Sigmoid colon (tissue), 4 donors: ENCODE results near the gene TUBAL3.

Experiments
- EP300 ChIP-seq, 4 donors: sonication (generic); formaldehyde crosslinking; IDR thresholded peaks; one replicate each; pipeline ENCODE4 v1.6.1; 2017; ENCODE audit warnings: antibody characterized with exemption in 4 of 4
- POLR2A ChIP-seq, 2 donors: fragments of 450-650 bp; IDR thresholded peaks; one replicate each; pipeline ENCODE4 v1.6.1; 2016; ENCODE audit warnings: antibody characterized with exemption in 2 of 2, mild to moderate bottlenecking in 2 of 2, moderate library complexity in 2 of 2
- POLR2AphosphoS5 ChIP-seq, 4 donors: sonication (generic); formaldehyde crosslinking; IDR thresholded peaks; one replicate each; pipeline ENCODE4 v1.6.1; 2017; ENCODE audit warnings: antibody characterized with exemption in 4 of 4
- TF ChIP-seq, protein P1 (sequence below), 4 experiments: fragments of 450-650 bp in 3 of 4; fragments of 200-600 bp in 1 of 4; IDR thresholded peaks; one replicate each; pipeline ENCODE4 v1.5.1; 2016 to 2019; ENCODE audit warnings: antibody characterized with exemption in 4 of 4, mild to moderate bottlenecking in 3 of 4, moderate library complexity in 2 of 4

DNA sequence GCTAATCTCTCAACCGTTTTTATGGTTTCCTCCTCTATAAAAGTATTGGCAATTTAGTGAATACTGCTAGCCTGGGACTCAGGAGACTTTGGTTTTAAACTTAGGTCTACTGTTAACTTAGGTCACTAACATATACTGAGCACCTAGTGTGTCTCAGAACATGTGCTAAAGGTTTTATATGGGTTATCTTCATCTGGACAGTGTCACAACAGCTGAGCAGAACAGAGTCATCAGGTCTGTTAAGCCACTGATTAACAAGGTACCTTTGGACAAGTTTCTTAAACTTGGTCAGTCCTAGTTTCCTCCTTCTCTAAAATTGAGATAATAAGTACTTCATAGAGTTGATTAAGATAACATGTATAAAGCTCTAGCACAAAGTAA lies 38.4 kb upstream of the TUBAL3 start:
- TF ChIP-seq EP300 (IDR thresholded peaks at IDR 0.05) (no peak), POLR2A (IDR thresholded peaks at IDR 0.05) (no peak), POLR2AphosphoS5 (IDR thresholded peaks at IDR 0.05) (no peak)
- TF ChIP-seq, protein P1, sequence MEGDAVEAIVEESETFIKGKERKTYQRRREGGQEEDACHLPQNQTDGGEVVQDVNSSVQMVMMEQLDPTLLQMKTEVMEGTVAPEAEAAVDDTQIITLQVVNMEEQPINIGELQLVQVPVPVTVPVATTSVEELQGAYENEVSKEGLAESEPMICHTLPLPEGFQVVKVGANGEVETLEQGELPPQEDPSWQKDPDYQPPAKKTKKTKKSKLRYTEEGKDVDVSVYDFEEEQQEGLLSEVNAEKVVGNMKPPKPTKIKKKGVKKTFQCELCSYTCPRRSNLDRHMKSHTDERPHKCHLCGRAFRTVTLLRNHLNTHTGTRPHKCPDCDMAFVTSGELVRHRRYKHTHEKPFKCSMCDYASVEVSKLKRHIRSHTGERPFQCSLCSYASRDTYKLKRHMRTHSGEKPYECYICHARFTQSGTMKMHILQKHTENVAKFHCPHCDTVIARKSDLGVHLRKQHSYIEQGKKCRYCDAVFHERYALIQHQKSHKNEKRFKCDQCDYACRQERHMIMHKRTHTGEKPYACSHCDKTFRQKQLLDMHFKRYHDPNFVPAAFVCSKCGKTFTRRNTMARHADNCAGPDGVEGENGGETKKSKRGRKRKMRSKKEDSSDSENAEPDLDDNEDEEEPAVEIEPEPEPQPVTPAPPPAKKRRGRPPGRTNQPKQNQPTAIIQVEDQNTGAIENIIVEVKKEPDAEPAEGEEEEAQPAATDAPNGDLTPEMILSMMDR (IDR thresholded peaks at IDR 0.05): no peak
